T-helper 1 cell treated with Interleukin-12 subunit alpha and Interleukin-12 subunit beta and Interleukin-4 antibody, amounts not matched to agents 30 μg/mL and 1 μg/mL, for 36 hours (primary cell): ENCODE measurements around the gene PLAAT1.

Experiments used
- H3K27ac Mint-ChIP-seq: one replicate; pipeline ENCODE4 v1.8.0; 2021; ENCODE audit warnings: mild to moderate bottlenecking, mixed read lengths
- H3K27me3 Mint-ChIP-seq: one replicate; pipeline ENCODE4 v1.8.0; 2021; ENCODE audit warnings: low read depth, mixed read lengths
- H3K36me3 Mint-ChIP-seq: one replicate; pipeline ENCODE4 v1.8.0; 2021; ENCODE audit warnings: low read depth, mixed read lengths
- H3K4me1 Mint-ChIP-seq: one replicate; pipeline ENCODE4 v1.8.0; 2021; ENCODE audit warnings: low read depth, mixed read lengths
- H3K4me3 Mint-ChIP-seq: one replicate; pipeline ENCODE4 v1.8.0; 2021; ENCODE audit warnings: mild to moderate bottlenecking, moderate library complexity, mixed read lengths
- H3K9me3 Mint-ChIP-seq: one replicate; pipeline ENCODE4 v1.8.0; 2021; ENCODE audit warnings: mixed read lengths

The PLAAT1 gene

GRCh38 chr3:193240850-193241706, at the start of gene PLAAT1:
Gene PLAAT1, plus strand, starts transcription at chr3:193241222. Its CDS starts 14,429 bp downstream, at chr3:193255651.
- H3K4me1 Mint-ChIP-seq = no peaks in the 10 kb centered on the region
- no peaks in the 10 kb centered on the region for H3K9me3 Mint-ChIP-seq
- H3K36me3 Mint-ChIP-seq = no peaks in the 10 kb centered on the region
- H3K4me3 Mint-ChIP-seq = no peak within 1 kb of the TSS
- peaks cover 36% of the 10 kb centered on the region for H3K27me3 Mint-ChIP-seq
- no peak within 1 kb of the TSS for H3K27ac Mint-ChIP-seq

GRCh38 chr3:193194371-193194770, 46.7 kb upstream of the PLAAT1 start:
- no peak overlapping the region for H3K4me3 Mint-ChIP-seq
- H3K27ac Mint-ChIP-seq = no peak overlapping the region
- no peaks in the 10 kb centered on the region for H3K4me1 Mint-ChIP-seq
- no peaks in the 10 kb centered on the region for H3K9me3 Mint-ChIP-seq
- no peaks in the 10 kb centered on the region for H3K36me3 Mint-ChIP-seq
- H3K27me3 Mint-ChIP-seq = peaks cover 4% of the 10 kb centered on the region

GRCh38 chr3:193196746-193197145, 44.3 kb upstream of the PLAAT1 start:
- Mint-ChIP-seq H3K9me3 (no peaks in the 10 kb centered on the region), H3K27ac (no peak overlapping the region), H3K27me3 (peaks cover 4% of the 10 kb centered on the region), H3K4me3 (no peak overlapping the region), H3K36me3 (no peaks in the 10 kb centered on the region), H3K4me1 (no peaks in the 10 kb centered on the region)

GRCh38 chr3:193207290-193208273, 33.4 kb upstream of the PLAAT1 start:
- Mint-ChIP-seq H3K36me3 (no peaks in the 10 kb centered on the region), H3K27ac (no peak overlapping the region), H3K27me3 (no peaks in the 10 kb centered on the region), H3K9me3 (no peaks in the 10 kb centered on the region), H3K4me1 (no peaks in the 10 kb centered on the region), H3K4me3 (no peak overlapping the region)

- Mint-ChIP-seq H3K4me3 (no peak overlapping the region), H3K9me3 (no peaks in the 10 kb centered on the region), H3K27ac (no peak overlapping the region), H3K4me1 (no peaks in the 10 kb centered on the region), H3K27me3 (no peaks in the 10 kb centered on the region), H3K36me3 (no peaks in the 10 kb centered on the region)
Measured at GRCh38 chr3:193210618-193211017, 30.4 kb upstream of the PLAAT1 start.

- H3K36me3 Mint-ChIP-seq = no peaks in the 10 kb centered on the region
- no peaks in the 10 kb centered on the region for H3K27me3 Mint-ChIP-seq
- H3K4me3 Mint-ChIP-seq = no peak overlapping the region
- H3K4me1 Mint-ChIP-seq = no peaks in the 10 kb centered on the region
- no peak overlapping the region for H3K27ac Mint-ChIP-seq
- H3K9me3 Mint-ChIP-seq = no peaks in the 10 kb centered on the region
Measured at GRCh38 chr3:193211173-193211572, 29.8 kb upstream of the PLAAT1 start.

- Mint-ChIP-seq H3K27ac (no peak overlapping the region), H3K27me3 (no peaks in the 10 kb centered on the region), H3K4me3 (no peak overlapping the region), H3K4me1 (no peaks in the 10 kb centered on the region), H3K9me3 (no peaks in the 10 kb centered on the region), H3K36me3 (no peaks in the 10 kb centered on the region)
Measured at GRCh38 chr3:193211984-193212383, 29.0 kb upstream of the PLAAT1 start.

GRCh38 chr3:193212844-193213243, 28.2 kb upstream of the PLAAT1 start:
- H3K36me3 Mint-ChIP-seq = no peaks in the 10 kb centered on the region
- no peak overlapping the region for H3K4me3 Mint-ChIP-seq
- H3K9me3 Mint-ChIP-seq = no peaks in the 10 kb centered on the region
- no peaks in the 10 kb centered on the region for H3K4me1 Mint-ChIP-seq
- H3K27me3 Mint-ChIP-seq = no peaks in the 10 kb centered on the region
- no peak overlapping the region for H3K27ac Mint-ChIP-seq

GRCh38 chr3:193214445-193214844, 26.6 kb upstream of the PLAAT1 start:
- Mint-ChIP-seq H3K4me1 (no peaks in the 10 kb centered on the region), H3K9me3 (no peaks in the 10 kb centered on the region)

GRCh38 chr3:193225302-193226125, 15.5 kb upstream of the PLAAT1 start:
- no peak overlapping the region for H3K4me3 Mint-ChIP-seq
- H3K4me1 Mint-ChIP-seq = no peaks in the 10 kb centered on the region
- no peaks in the 10 kb centered on the region for H3K9me3 Mint-ChIP-seq
- H3K27ac Mint-ChIP-seq = no peak overlapping the region
- no peaks in the 10 kb centered on the region for H3K27me3 Mint-ChIP-seq
- H3K36me3 Mint-ChIP-seq = no peaks in the 10 kb centered on the region

More at GRCh38 chr3:193214445-193214844, 26.6 kb upstream of the PLAAT1 start:
- no peak overlapping the region for H3K27ac Mint-ChIP-seq
- no peaks in the 10 kb centered on the region for H3K27me3 Mint-ChIP-seq
- no peaks in the 10 kb centered on the region for H3K36me3 Mint-ChIP-seq
- H3K4me3 Mint-ChIP-seq = no peak overlapping the region

- Mint-ChIP-seq H3K27ac (no peak overlapping the region), H3K4me1 (no peaks in the 10 kb centered on the region), H3K9me3 (no peaks in the 10 kb centered on the region), H3K36me3 (no peaks in the 10 kb centered on the region), H3K27me3 (no peaks in the 10 kb centered on the region), H3K4me3 (no peak overlapping the region)
Measured at GRCh38 chr3:193228206-193228605, 12.8 kb upstream of the PLAAT1 start.

- Mint-ChIP-seq H3K27me3 (no peaks in the 10 kb centered on the region), H3K4me3 (no peak overlapping the region), H3K9me3 (no peaks in the 10 kb centered on the region), H3K4me1 (no peaks in the 10 kb centered on the region), H3K27ac (no peak overlapping the region), H3K36me3 (no peaks in the 10 kb centered on the region)
Measured at GRCh38 chr3:193229851-193230420, 11.1 kb upstream of the PLAAT1 start.

- H3K4me3 Mint-ChIP-seq = no peak overlapping the region
- no peaks in the 10 kb centered on the region for H3K4me1 Mint-ChIP-seq
- H3K27ac Mint-ChIP-seq = no peak overlapping the region
- no peaks in the 10 kb centered on the region for H3K9me3 Mint-ChIP-seq
- no peaks in the 10 kb centered on the region for H3K36me3 Mint-ChIP-seq
- no peaks in the 10 kb centered on the region for H3K27me3 Mint-ChIP-seq
Measured at GRCh38 chr3:193230610-193231009, 10.4 kb upstream of the PLAAT1 start.

GRCh38 chr3:193231201-193231600, 9.8 kb upstream of the PLAAT1 start:
- Mint-ChIP-seq H3K4me1 (no peaks in the 10 kb centered on the region), H3K36me3 (no peaks in the 10 kb centered on the region), H3K9me3 (no peaks in the 10 kb centered on the region), H3K27me3 (no peaks in the 10 kb centered on the region), H3K27ac (no peak overlapping the region), H3K4me3 (no peak overlapping the region)
